HepG2 (cell line): ENCODE data around the gene PPP1R8. TPM values are rescaled to one million over a fixed set of nuclear protein-coding genes. Genes with fewer than 3 reads are reported as not detected.

Experiments
- MED8 ChIP-seq: sonication (generic); formaldehyde crosslinking; IDR thresholded peaks from 2 replicates; pipeline ENCODE4 v1.8.1; 2023; ENCODE audit warnings: mild to moderate bottlenecking, missing genetic modification reagents; ENCODE audit not compliant: insufficient replicate concordance
- RNF219 ChIP-seq: sonication (generic); formaldehyde crosslinking; IDR thresholded peaks from 2 replicates; pipeline ENCODE4 v1.5.0; 2020; ENCODE audit warnings: mild to moderate bottlenecking, missing genetic modification reagents
- SP2 ChIP-seq: sonication (generic); formaldehyde crosslinking; IDR thresholded peaks from 2 replicates; pipeline ENCODE4 v1.5.1; 2020; ENCODE audit warnings: mild to moderate bottlenecking, missing genetic modification reagents
- THRA ChIP-seq: sonication (generic); formaldehyde crosslinking; IDR thresholded peaks from 2 replicates; pipeline ENCODE4 v1.4.0; 2020; ENCODE audit warnings: missing genetic modification reagents, borderline replicate concordance
- ZNF460 ChIP-seq: sonication (generic); formaldehyde crosslinking; IDR thresholded peaks from 2 replicates; pipeline ENCODE4 v1.5.1; 2020; ENCODE audit warnings: missing genetic modification reagents, mild to moderate bottlenecking, borderline replicate concordance
- polyA plus RNA-seq, 8 experiments: library from polyadenylated mRNA; depleted of rRNA in 3 of 8; stranded (reverse) in 7 of 8; unstranded in 1 of 8; fragments of >200 nt; fragmentation: Illumina TruSeq in 4 of 8; extraction: Trizol in 4 of 8; gene quantifications; 2 replicates each; pipeline versions ENCODE4 v1.2.1 to v1.2.3, GENCODE V29; 2011 to 2016; ENCODE audit warnings: low read depth in 4 of 8, missing spikeins in 1 of 8, mixed read lengths in 1 of 8; ENCODE audit not compliant: insufficient read depth in 1 of 8
- total RNA-seq, 5 experiments: library from RNA; depleted of rRNA; stranded (reverse); fragments of >200 nt; fragmentation: Illumina TruSeq; extraction: Trizol; gene quantifications; 2 replicates each; pipeline ENCODE4 v1.2.3, GENCODE V29; 2016; ENCODE audit warnings: low read depth in 1 of 5
- TF ChIP-seq, protein P1 (sequence below): sonication (generic); formaldehyde crosslinking; IDR thresholded peaks from 2 replicates; pipeline ENCODE4 v1.5.1; 2020; ENCODE audit warnings: missing genetic modification reagents, mild to moderate bottlenecking, borderline replicate concordance

PPP1R8 gene
- total and polyA plus RNA-seq, 2 of the 13 experiments (the other 11 are each of a cell fraction or from before 2014, with no cell fraction given) = 38.3 to 62.2 TPM

DNA sequence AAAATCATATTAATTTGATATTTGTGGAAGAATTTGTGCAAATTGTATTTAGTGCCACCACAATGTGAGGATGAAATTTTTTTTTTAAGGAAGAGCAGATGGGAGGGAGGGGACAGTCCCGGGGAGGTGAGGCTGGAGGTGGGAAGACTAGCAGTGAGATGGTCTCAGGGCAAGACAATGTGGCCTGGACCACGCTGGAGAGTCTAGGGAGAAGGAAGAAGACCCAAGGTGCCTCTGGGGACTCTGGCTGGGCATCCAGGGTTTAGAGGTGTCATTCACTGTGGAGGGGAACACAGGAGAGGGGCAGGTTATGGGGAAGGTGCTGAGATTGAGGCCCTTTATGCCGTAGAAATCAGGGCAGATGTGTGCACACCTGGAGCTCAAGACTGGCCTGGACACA, 31.4 kb downstream of the PPP1R8 start (continued):
- TF ChIP-seq THRA (CRISPR knock-in tag) (no peak), RNF219 (CRISPR knock-in tag) (no peak), ZNF460 (CRISPR knock-in tag) (no peak), MED8 (CRISPR knock-in tag) (no peak), SP2 (CRISPR knock-in tag) (no peak)
- TF ChIP-seq, protein P1, sequence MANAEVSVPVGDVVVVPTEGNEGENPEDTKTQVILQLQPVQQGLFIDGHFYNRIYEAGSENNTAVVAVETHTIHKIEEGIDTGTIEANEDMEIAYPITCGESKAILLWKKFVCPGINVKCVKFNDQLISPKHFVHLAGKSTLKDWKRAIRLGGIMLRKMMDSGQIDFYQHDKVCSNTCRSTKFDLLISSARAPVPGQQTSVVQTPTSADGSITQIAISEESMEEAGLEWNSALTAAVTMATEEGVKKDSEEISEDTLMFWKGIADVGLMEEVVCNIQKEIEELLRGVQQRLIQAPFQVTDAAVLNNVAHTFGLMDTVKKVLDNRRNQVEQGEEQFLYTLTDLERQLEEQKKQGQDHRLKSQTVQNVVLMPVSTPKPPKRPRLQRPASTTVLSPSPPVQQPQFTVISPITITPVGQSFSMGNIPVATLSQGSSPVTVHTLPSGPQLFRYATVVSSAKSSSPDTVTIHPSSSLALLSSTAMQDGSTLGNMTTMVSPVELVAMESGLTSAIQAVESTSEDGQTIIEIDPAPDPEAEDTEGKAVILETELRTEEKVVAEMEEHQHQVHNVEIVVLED (CRISPR knock-in tag) = no peak
